ENCODE data around the gene CELF5.

GRCh38 chr19:3328743-3329142, 104.3 kb downstream of the CELF5 start:
- no peak for TF ChIP-seq EZH2phosphoT487 (IDR thresholded peaks at IDR 0.05; ENCODE audit: insufficient read depth, low read depth)
- TF ChIP-seq EZH2 (IDR thresholded peaks at IDR 0.05; ENCODE audit: insufficient read depth, poor library complexity, severe bottlenecking), result no peak

Measured in GM23248 (cell line).